Activated T-cell treated with anti-CD3 and anti-CD28 coated beads for 48 hours (primary cell): ENCODE results near the gene C1orf35.
A peak's percentile ranks its signal among the peaks of the same experiment; 100 is the strongest.
"Not testable (repeated sequence)": the region's sequence is repeated elsewhere in the genome, so short reads cannot be mapped to it uniquely, and the experiment has no call there.

Experiments
- DNase-seq: peaks from one replicate; pipeline ENCODE4 v3.0.0-alpha.2; 2020; ENCODE audit warnings: low read depth

Gene C1orf35

DNA sequence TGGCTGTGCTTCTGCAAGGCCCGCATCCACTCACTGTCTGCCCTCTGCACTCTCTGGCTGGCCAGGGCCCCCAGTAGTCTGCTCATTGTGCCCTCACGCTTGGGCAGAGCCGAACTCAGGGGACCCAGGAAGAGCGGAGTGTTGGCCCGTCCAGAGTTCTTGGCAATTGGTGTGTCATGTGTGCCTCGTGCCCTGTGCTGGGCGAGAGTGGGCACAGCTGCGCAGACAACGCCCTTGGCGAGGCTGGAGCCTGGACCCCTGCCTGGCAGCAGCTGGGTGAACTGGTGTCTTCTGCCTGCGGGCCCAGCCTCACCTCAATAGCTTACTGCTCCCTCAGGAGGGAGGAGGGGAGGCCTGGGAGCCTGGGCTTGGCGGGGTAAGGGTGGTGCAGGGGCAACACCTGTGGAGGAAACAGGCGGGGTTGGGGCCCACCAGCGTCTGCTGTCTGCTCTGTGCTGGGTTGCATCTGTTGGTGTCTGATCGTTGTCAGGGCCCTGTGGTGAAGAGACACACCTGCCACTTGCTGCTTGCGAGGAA lies 39.1 kb upstream of the C1orf35 start:
- DNase-seq = no peak

DNA sequence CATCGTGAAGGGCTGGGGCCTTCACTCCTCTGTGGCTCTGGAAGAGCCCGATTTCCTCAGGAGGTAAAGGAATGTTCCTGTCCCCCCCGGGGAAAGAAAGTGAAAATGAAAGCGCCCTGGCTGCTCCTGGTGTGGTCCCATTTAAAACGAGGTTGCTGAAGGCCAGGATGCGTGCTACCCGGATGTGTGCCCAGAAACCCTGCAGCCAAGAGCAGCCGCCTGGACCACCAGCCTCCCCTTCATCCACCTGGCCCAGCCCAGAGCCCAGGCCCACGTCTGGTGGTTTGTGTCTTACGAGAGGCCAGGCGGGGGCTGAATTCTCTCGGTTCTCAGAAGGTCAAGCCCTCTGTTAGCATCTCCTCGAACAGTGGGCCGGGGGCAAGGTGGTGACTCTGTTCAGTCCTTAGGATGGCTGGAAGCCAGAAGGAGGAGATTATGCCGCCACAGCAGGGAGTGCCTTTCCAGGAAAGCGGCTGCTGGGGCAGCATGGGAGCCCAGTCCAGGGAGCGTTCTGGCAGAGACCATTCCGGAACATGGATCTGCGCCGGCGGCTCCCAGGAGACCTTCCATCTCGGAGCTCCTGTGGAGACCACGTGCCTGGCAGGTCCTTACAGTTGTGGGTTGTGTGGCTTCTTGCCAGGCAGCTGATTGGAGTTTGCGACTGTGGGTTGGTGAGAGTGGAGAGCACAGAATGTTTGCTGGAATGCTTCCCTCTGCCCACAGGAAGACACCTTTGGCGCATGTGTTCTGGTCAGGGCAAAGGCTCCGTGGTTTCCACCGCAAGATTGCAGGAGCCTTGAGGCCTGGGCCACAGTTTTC lies 38.3 kb upstream of the C1orf35 start:
- no peak for DNase-seq

DNA sequence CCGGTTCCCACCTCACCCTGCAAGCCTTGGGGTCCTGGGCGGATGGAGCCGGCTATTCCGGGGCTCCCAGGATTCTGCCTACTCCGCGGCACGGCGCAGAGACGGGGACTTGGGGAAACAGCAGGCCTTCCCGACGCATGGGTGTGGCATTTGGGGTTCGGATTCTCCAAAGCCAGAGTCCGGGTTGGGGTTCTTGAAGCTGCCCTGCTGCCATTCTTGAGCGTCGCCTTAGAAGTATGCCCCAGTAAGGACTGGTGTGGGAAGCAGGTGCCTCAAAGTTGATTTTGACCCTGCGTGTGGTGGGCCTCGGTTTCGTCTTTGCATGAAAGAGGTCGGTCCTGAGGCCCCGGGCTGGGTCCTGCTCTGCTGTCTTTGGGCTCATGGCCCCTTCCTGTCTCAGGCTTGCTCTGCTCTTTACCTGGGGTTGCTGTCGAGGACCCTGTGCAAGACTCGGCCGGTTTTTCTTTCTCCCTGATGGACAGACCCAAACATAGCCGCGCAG lies 37.6 kb upstream of the C1orf35 start:
- DNase-seq = no peak

DNA sequence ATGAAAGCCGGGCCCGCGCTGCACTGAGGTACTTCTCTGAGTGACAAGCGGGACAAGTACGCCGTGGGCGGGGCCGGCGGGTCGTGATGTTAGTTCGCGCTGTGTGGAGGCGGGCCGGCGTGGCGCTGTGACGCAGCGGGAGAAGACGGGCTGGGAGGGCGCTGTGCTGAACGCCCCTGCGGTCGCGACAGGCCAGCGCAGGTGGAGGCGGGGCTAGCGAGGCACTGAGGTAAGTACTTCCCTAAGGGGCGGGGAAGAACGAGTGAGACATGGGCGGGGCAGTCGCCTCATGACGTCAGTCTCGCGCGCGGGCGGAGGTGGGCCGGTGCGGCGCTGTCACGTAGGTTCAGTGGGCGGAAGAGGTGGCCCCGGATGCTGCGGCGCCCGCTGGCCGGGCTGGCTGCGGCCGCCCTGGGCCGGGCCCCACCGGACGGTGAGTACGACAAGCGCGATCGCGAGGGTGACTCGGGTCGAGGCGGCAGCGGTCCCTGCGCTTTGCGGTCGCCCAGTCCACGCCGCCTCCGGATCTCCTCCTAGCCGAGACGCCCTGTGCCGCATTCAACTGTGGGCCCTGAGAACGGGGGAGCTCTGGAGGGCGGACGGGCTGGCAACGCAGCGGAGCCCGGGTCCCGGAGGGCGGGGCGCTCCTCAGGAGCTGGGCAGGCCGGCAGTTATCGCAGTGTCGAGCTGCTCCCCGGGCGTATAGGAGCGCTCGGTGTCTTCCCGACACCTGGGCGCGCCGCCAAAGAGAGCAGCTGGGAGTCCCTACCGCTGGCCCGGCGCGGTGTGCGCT lies 37.0 kb upstream of the C1orf35 start, which contains the start of gene GUK1:
Gene GUK1 (plus strand): TSS at position 349 of the 793 bp plus-strand sequence. CDS start 24 bp downstream, at position 373.
- DNase-seq = peak; percentile 100

DNA sequence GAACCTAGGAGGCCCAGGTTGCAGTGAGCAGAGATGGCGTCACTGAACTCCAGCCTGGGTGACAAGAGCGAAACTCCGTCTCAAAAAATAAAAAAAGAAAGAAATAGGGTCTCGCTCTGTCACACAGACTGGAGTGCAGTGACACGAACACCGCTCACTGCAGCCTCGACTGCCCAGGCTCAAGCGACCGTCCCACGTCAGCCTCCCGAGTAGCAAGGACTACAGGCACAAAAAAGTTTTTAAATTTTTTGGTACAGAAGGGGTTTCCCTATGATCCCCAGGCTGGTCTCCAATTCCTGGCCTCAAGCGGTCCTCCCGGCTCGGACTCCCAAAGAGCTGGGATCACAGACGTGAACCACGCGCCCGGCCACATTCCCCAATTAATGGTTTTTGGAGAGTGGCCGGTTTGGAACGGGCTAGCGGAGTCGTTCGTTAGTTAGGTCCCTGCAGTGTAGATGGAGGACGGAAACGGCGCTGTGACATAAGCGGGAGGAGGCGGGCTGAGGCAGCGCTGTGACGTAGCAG lies 36.3 kb upstream of the C1orf35 start:
- no peak for DNase-seq

DNA sequence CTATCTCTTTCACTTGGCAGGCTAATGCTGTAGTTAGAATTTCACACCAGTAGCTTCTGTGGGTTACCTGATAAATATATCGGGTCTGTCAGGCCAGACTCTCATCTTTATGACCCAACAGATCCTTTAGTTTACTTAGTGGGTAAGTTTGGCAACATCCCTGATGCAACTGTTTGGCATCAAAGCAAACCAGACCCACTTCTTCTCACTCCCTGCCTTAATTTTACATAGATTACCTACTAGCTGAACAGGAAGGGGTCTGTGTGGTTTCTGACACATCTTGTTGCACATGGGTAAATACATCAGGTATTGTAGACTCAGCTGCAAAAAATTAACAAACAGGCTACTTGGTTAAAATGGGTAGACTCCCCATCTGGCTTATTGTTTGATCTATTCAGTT lies 33.8 kb upstream of the C1orf35 start:
- DNase-seq = no peak

DNA sequence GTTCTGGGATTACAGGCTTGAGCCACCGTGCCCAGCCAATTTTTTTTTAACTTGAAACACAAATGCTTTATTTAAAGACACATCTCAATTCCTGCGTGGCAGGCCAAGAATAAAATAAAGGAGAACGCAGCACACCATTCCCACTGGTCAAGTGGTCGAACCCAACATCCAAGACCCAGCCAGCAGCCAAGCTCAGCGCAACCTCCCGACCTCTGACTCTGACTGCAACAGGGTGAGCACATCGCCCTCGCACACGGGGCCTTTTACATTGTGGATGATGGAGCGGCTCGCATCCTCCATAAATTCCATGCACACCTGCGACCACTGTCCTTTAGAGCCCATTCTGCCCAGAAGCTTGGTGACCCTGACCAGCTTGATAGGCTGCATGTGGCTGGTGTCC lies 31.5 kb upstream of the C1orf35 start:
- no peak for DNase-seq

DNA sequence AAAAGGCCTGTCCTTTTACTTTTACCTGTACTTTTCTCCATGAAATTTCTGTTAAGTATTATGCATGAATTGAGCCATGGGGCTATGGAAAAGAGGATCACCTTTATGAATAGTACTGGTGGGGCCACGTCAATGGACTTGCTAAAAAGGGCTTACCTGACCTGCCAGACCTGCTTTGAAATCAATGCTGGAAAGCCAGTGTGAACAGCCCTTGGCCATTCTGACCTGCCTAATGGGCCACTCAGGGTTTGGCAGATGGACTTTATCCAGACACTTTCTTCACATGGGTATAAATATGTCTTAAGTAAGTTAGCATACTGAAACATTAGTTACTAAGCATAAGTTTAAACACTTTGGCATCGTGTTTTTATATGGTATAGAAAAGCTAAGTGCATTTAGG lies 28.6 kb upstream of the C1orf35 start:
- no peak for DNase-seq

DNA sequence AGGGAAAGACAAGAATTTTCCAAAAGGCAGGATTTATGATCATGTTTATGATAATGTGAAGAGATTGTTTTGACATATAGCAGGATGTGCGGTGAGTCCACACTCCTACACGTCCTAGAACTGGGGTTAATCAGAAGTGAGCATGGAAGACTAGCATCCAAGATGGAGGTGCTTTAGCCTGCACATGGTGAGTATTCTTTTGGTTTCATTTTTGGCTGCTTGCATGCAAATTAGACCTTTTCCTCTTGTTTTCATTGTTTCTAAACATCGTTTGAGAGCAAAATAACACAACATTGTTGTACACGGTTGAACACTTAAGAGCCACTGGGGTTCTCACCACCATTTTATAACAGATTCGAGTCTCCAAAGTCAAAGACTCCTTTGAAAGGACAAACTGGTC lies 22.1 kb upstream of the C1orf35 start:
- DNase-seq = no peak

DNA sequence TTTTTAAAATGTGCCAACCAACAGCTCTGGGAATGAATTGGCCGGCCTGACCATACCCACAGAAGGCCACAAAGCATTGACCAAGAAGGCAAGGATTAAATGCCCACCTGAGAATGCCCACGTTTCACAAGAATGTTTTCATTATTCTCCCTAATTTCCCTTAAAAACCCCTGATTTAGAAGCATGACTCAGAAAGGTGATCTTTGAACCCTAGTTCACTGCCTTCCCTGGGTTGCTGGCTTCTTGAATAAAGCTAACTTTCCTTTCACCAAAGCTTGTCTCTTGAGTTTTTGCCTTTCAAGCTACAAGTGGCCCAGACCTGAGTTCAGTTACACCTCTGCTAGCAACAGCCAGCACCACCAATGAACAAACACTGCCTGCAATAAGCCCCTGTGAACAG lies 20.4 kb upstream of the C1orf35 start:
- DNase-seq = no peak

DNA sequence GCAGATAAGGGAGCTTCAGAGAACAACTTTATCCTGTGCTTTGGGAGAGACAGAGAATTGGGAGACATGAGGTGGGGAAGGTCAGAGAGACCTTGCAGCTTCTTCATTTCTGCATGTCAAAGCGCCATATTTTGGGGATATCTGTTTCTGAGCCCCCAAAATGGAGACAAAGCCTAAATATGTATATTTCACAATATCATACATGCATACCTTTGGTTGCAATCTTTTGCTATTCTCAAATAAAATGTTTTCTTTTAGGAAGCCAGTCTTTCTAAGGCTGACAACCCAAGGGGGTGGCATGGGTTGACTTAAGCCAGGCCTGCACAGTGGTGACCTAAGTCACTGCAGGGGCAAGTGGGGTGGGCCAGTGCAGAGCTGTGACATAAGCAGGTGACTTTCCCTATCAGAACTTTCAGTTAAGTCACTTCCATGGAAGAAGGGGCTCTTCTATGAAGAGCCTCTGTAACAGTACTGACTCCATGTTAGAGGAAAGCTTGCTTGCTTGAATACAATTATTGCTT lies 19.9 kb upstream of the C1orf35 start:
- DNase-seq = no peak

DNA sequence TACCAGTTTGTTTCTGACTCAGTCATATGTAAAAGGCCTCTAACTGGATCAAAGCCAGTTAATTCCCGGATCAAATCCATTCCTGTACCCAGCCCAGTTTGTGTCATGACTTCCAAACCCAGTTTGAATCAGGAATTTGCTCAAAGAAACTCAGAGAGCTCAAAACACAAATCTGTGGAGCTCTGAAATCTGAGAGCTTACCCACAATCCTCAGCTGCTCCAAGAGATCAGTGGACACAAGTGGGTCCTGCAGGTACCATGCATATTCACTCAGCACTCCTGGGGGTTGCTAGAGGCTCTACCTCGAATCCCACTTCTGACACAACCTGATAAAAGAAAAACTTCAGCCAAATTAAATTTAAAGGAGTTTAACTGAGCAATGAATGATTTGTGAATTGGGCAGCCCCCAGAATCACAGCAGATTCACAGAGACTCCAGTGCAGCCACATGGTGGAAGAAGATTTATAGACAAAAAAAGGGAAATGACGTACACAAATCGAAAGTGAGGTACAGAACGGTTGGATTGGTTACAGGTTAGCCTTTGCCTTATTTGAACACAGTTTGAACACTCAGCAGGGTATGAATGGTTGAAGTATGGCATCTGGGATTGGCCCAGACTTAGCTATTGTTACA lies 17.8 kb upstream of the C1orf35 start:
- no peak for DNase-seq

DNA sequence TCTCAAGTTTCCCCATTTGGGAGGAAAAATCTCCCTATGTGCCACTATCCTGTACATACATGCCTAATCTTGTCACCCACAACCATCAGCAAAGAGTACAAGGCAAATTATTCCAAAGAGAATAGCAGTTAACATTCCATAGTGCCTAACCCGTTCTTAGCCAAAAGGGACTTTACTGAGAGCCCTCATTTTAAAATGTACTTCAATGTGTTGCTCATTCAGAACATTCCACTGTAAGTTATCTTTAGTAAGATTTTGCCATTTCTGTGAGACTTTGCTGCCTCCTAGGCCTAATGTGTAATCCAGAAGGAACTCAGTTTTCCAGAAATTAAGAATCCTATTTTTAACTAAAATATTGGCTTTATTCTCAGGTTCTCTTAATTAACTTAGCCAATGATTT lies 17.2 kb upstream of the C1orf35 start:
- no peak for DNase-seq

DNA sequence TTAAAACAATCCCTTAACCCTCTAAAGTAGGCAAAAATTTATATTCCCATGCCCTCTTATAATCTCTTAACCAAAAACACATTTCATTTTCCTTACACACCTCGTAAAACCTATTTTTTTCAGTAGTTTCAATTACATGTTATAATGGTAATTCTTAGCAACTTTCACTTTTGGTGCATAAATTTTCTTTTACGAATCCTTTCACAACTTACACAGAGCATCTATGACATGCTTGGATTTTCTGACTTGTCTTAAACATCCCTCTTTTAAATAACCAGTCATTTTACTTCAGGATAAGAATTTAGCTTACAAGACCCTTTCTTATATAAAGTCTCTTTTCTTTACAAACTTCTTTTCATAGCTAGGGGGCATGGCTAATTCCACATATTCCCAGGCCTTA lies 14.9 kb upstream of the C1orf35 start:
- no peak for DNase-seq

DNA sequence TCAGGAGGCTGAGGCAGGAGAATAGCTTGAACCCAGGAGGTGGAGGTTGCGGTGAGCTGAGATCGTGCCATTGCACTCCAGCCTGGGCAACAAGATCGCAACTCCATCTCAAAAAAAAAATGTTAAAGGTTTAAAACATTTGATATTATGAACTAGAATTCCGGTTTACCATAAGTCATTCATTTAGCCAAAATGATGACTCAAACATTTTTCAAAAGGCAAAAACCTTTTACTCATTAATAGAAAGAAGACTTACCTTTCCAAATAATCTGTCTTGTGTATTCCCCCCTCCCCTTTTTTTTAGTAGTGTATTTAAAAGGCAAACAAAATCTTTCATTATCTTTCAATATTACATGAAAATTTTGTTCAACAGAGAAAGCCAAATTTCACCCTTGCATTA lies 14.2 kb upstream of the C1orf35 start:
- no peak for DNase-seq

DNA sequence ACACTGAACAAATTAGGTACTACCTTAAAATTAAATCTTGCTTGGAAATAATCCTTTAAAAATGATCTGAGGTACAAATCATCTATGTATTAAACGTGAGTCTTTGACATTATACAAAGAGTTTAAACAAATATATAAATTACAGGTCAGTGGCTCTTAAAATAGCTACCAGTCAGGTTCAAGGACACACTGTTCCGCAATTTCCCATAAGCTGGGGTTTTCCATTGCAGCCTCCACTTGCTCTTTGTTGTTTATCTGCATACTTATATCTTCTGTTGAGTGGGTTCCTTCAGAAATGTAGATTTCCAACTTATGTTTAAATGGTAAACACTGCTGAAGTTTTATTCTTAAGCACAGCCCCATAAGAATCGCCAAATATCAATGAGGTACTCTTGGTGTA lies 11.7 kb upstream of the C1orf35 start:
- no peak for DNase-seq

DNA sequence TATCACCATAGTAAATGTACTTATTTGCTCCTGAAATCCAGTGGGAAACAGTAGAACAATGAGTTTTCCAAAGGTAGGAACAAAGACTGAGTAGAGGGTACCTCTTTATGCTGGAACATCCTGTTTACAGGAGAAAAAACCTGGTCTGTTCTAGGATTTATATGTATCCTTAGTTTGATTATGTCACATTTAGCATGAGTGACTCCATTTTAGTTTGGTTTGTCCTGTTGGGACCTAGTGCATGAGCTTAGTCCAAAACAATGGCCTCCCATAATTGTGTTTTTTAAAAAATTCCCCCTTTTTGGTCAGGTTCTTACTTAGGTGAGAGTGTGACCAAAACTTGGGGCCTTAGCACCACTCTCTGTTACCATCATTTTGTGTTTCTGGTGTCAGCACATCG lies 9.5 kb upstream of the C1orf35 start:
- no peak for DNase-seq

DNA sequence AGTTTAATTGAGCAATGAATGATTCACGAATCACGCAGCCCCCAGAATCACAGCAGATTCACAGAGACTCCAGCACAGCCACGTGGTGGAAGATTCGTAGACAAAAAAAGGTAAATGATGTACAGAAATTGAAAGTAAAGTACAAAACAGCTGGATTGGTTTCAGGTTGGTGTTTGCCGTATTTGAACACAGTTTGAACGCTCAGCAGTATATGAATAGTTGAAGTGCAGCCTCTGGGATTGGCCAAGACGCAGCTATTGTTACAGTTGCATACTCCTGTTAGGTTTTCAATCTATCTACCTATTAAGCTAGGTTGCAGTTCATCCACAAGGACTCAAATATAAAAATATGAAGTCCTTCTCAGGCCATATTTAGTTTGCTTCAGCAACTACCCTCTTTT lies 9.0 kb upstream of the C1orf35 start:
- no peak for DNase-seq

DNA sequence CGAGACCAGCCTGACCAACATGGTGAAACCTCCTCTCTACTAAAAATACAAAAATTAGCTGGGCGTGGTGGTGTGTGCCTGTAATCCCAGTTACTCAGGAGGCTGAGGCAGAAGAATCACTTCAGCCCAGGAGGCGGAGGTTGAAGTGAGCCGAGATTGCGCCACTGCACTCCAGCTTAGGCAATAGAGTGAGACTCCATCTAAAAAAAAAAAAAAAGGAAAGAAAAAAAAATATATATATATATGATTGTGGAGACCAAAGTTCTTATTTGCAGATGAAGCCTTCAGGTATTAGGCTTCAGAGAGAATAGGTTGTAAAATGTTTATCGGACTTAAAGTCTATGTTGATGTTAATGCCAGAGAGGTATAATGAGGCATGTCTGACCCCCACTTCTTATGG lies 8.2 kb upstream of the C1orf35 start:
- not testable (repeated sequence) for DNase-seq

DNA sequence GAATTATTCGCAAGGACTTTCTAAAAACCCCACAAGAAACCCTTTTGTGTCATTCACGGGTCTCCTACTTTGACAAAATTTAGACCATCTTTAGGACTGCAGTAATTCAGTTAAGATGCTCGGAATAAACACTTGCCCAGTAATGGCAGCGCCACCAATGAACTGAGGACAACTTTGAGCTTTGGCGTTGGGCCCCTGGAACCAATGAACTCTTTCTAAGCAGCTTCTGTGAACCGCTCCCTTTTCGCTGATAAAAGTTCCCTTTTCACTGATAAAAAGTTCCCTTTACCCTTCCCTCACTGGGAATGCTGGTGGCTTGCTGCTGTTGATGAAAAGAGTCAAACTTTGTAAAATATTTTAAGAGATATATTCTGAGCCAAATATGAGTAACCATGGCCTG lies 7.4 kb upstream of the C1orf35 start:
- no peak for DNase-seq

DNA sequence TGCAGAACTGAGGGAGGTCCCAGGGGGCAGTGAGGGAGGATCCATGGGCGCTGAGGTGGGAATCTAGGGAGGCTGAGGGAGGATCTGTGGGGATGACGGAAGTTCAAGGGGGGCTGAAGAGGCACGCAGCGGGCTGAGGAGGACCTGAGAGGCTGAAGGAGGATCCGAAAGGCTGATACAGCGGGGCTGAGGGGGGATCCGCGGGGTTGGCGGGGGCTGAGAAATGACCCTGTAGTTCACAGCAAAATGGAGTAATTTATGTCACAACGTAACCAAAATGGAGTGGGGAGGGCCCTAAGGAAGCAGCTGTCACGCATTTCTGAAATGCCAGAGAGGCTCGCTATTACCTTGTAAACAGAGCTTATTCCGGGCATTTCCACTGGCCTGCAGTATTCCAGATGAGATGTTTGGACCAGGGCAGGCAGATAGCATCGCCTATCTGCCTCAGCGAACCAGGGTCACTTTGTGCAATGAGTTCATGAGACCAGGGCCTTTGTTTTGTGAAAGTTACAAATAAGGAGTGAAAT lies 6.9 kb upstream of the C1orf35 start:
- no peak for DNase-seq
